Gastroesophageal sphincter (tissue), 3 donors: ENCODE measurements around the gene CDK3.

ENCODE experiments used
- POLR2A ChIP-seq, 2 donors: fragments of 450-650 bp; IDR thresholded peaks; one replicate each; pipeline ENCODE4 v1.6.1; 2017; ENCODE audit warnings: antibody characterized with exemption in 2 of 2, mild to moderate bottlenecking in 2 of 2, moderate library complexity in 1 of 2
- POLR2AphosphoS5 ChIP-seq: sonication (generic); formaldehyde crosslinking; IDR thresholded peaks from one replicate; pipeline ENCODE4 v1.6.1; 2017; ENCODE audit warnings: antibody characterized with exemption
- TF ChIP-seq, protein P1 (sequence below), 4 experiments: fragments of 200-600 bp in 2 of 4; fragments of 450-650 bp in 2 of 4; sonication (generic) in 1 of 4; IDR thresholded peaks; one replicate each; pipeline ENCODE4 v1.5.1; 2017 to 2019; ENCODE audit warnings: antibody characterized with exemption in 4 of 4, mild to moderate bottlenecking in 2 of 4, moderate library complexity in 2 of 4

GRCh38 chr17:76013377-76013932 is 12.8 kb downstream of the CDK3 start:
- TF ChIP-seq, protein P1, sequence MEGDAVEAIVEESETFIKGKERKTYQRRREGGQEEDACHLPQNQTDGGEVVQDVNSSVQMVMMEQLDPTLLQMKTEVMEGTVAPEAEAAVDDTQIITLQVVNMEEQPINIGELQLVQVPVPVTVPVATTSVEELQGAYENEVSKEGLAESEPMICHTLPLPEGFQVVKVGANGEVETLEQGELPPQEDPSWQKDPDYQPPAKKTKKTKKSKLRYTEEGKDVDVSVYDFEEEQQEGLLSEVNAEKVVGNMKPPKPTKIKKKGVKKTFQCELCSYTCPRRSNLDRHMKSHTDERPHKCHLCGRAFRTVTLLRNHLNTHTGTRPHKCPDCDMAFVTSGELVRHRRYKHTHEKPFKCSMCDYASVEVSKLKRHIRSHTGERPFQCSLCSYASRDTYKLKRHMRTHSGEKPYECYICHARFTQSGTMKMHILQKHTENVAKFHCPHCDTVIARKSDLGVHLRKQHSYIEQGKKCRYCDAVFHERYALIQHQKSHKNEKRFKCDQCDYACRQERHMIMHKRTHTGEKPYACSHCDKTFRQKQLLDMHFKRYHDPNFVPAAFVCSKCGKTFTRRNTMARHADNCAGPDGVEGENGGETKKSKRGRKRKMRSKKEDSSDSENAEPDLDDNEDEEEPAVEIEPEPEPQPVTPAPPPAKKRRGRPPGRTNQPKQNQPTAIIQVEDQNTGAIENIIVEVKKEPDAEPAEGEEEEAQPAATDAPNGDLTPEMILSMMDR (IDR thresholded peaks at IDR 0.05) = no peak
- TF ChIP-seq POLR2AphosphoS5 (no peak), POLR2A (IDR thresholded peaks at IDR 0.05) (no peak)
